Peyer's patch (tissue), 4 donors: Measurements from ENCODE around the gene TREML1. TPM values are rescaled to one million over a fixed set of nuclear protein-coding genes. Genes with fewer than 3 reads are reported as not detected.
A peak's percentile ranks its signal among the peaks of the same experiment; 100 is the strongest.

Experiments
- DNase-seq, 3 donors: peaks; one replicate each; pipeline ENCODE4 v3.0.0-alpha.2; 2017 to 2019
- H3K27ac ChIP-seq, 4 donors: fragments of 200-600 bp; sonication (generic); one replicate each; pipeline ENCODE4 v1.5.1; 2016 to 2019
- H3K27me3 ChIP-seq, 2 donors: fragments of 200-600 bp; sonication (generic); one replicate each; pipeline ENCODE4 v1.5.1; 2019
- H3K36me3 ChIP-seq, 3 donors: fragments of 200-600 bp; sonication (generic); one replicate each; pipeline ENCODE4 v1.5.1; 2016 to 2019
- H3K4me1 ChIP-seq, 4 donors: fragments of 200-600 bp; sonication (generic); one replicate each; pipeline ENCODE4 v1.5.1; 2016 to 2019
- H3K4me3 ChIP-seq, 4 donors: fragments of 200-600 bp; sonication (generic); 1 replicate in 3 of 4; 2 replicates in 1 of 4; pipeline ENCODE4 v1.5.1; 2016 to 2019; ENCODE audit warnings: mild to moderate bottlenecking in 1 of 4
- H3K9me3 ChIP-seq, 4 donors: fragments of 200-600 bp; sonication (generic); one replicate each; pipeline ENCODE4 v1.5.1; 2016 to 2019; ENCODE audit warnings: mild to moderate bottlenecking in 1 of 4
- POLR2A ChIP-seq, 2 donors: fragments of 450-650 bp; IDR thresholded peaks; one replicate each; pipeline ENCODE4 v1.5.1; 2017; ENCODE audit warnings: antibody characterized with exemption in 2 of 2, mild to moderate bottlenecking in 2 of 2, moderate library complexity in 2 of 2
- total RNA-seq, 4 donors: library from RNA; depleted of rRNA; stranded (reverse); fragments of >200 nt; gene quantifications; one replicate each; pipeline ENCODE4 v1.1.0, GENCODE V29; 2016
- TF ChIP-seq, protein P1 (sequence below), 6 experiments: fragments of 450-650 bp in 4 of 6; fragments of 200-600 bp in 2 of 6; sonication (generic) in 1 of 6; IDR thresholded peaks; one replicate each; pipeline ENCODE4 v1.5.1; 2017 to 2019; ENCODE audit warnings: antibody characterized with exemption in 6 of 6, mild to moderate bottlenecking in 3 of 6, moderate library complexity in 1 of 6

The TREML1 gene, protein sequence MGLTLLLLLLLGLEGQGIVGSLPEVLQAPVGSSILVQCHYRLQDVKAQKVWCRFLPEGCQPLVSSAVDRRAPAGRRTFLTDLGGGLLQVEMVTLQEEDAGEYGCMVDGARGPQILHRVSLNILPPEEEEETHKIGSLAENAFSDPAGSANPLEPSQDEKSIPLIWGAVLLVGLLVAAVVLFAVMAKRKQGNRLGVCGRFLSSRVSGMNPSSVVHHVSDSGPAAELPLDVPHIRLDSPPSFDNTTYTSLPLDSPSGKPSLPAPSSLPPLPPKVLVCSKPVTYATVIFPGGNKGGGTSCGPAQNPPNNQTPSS
- total RNA-seq = not detected

DNA sequence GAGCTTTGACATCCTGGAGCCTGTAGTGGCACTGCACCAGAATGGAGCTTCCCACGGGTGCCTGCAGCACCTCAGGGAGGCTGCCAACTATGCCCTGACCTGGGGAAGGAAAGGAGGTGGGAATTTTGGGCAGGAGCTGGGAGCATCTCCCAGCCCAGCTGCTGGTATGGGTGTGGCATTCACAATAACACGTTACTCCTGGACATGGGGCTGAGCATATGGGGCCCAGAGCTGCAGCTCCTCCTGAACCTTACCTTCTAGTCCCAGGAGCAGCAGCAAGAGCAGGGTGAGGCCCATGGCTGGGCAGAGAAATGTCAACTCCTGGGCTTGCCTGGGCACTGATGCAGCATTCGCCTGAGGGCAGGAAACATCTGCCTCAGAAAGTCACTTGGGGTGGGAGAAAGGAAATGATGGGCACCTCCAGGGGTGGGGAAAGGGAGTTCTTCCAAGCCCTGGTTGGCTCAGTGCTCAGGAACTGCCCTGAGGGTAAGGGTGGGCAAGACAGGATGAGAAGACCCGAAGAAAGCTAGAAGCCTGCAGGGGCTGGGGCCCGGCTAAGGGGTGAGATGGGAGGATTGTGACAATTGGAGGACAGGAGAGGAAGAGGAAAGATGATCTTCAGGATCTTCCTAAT, at the start of gene TREML1:
TSS of gene TREML1 (minus strand) at position 356 of the 634 bp plus-strand sequence. CDS start at position 297, 59 bp downstream.
- H3K4me1 ChIP-seq = no peaks in the 10 kb centered on the region
- no peak for TF ChIP-seq POLR2A (IDR thresholded peaks at IDR 0.05)
- TF ChIP-seq, protein P1, sequence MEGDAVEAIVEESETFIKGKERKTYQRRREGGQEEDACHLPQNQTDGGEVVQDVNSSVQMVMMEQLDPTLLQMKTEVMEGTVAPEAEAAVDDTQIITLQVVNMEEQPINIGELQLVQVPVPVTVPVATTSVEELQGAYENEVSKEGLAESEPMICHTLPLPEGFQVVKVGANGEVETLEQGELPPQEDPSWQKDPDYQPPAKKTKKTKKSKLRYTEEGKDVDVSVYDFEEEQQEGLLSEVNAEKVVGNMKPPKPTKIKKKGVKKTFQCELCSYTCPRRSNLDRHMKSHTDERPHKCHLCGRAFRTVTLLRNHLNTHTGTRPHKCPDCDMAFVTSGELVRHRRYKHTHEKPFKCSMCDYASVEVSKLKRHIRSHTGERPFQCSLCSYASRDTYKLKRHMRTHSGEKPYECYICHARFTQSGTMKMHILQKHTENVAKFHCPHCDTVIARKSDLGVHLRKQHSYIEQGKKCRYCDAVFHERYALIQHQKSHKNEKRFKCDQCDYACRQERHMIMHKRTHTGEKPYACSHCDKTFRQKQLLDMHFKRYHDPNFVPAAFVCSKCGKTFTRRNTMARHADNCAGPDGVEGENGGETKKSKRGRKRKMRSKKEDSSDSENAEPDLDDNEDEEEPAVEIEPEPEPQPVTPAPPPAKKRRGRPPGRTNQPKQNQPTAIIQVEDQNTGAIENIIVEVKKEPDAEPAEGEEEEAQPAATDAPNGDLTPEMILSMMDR (IDR thresholded peaks at IDR 0.05) = no peak
- no peaks in the 10 kb centered on the region for H3K27me3 ChIP-seq
- no peak within 1 kb of the TSS for H3K27ac ChIP-seq
- no peak for DNase-seq
- H3K4me3 ChIP-seq = no peak within 1 kb of the TSS
- no peaks in the 10 kb centered on the region for H3K9me3 ChIP-seq
- H3K36me3 ChIP-seq = no peaks in the 10 kb centered on the region

DNA sequence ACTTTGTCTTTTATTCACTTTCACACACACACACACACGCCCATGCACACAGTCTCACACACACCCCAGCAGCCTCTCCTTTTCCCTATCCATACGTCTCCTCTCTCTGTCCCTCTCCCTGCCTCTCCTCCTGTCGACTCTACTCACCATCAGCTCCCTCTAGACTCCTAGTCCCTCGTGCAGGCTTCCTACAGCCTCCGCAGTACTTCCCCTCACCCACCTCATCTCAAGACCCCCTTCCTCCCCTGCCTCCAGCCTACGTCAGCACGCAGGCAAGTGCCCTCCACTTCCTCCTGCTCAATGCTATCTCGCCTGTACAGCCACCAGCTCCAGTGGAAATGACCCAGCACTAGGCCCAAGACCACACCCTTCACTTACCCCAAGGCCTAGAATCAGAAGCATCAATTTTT, 47.6 kb upstream of the TREML1 start:
- H3K27ac ChIP-seq = peak overlapping the region in 2 of 4 donors; percentile 62 to 75

DNA sequence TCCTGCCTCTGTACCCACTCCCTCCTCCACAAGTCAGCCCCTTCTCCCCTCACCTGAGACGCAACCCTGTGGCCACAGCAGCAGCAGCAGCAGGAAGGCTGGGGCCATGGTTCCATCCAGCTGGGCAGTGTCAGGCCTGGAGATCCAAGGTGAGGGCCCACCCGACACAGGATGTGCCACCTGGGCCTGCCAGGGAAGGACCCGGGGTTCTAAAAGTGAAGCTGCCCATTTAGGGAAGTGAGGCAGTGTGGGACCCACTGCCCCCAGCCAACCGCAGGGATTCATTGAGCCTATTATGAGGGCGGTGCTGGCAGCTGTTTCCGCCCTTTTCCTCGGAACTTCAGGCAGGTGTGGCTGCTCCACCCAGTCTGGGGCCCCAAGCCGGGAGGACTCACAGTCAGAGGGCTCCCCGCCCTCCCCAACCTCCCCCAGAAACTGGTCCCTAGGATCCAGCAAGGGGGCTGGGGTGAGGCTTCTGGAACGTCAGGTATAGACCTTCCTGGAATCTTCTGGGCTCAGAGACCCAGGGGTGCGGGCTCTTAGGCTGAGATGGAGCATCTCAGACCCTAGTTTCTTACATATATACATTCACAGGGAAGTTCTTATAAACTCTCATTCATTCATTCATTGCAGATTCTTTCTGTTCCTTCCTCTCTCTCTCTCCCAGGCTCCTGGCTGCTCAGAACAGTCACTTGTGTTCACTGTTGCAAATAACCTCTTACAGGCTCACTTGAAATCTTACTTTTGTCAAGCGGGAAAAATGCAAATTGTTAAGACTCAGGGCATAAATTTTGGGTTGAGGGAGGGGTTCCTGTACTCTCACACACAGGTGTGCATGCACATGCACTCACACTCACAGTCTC, 47.0 kb upstream of the TREML1 start, which contains the start of gene TREML2:
TSS of gene TREML2 (minus strand) at position 249 of the 863 bp plus-strand sequence. CDS start at position 108, 141 bp downstream.
- Histone ChIP-seq H3K4me3 (peak within 1 kb of the TSS in 1 of 4 donors; percentile 5), H3K4me1 (peaks cover 0 to 15% (median 5%) of the 10 kb centered on the region in 4 donors), H3K36me3 (no peaks in the 10 kb centered on the region), H3K9me3 (no peaks in the 10 kb centered on the region), H3K27ac (peak within 1 kb of the TSS; percentile 6 to 75 (median 54)), H3K27me3 (no peaks in the 10 kb centered on the region)
- TF ChIP-seq, protein P1 (IDR thresholded peaks at IDR 0.05) = no peak
- no peak for TF ChIP-seq POLR2A (IDR thresholded peaks at IDR 0.05)
- DNase-seq = peak in 2 of 3 donors; percentile 65 to 66

More for the DNA sequence above, 47.6 kb upstream of the TREML1 start:
- no peaks in the 10 kb centered on the region for H3K36me3 ChIP-seq
- H3K9me3 ChIP-seq = no peaks in the 10 kb centered on the region
- peaks cover 0 to 15% (median 5%) of the 10 kb centered on the region in 4 donors for H3K4me1 ChIP-seq
- H3K4me3 ChIP-seq = no peak overlapping the region
- TF ChIP-seq POLR2A (IDR thresholded peaks at IDR 0.05) = no peak
- TF ChIP-seq, protein P1 (IDR thresholded peaks at IDR 0.05) = no peak
- no peaks in the 10 kb centered on the region for H3K27me3 ChIP-seq
- peak in 1 of 3 donors; percentile 27 for DNase-seq

DNA sequence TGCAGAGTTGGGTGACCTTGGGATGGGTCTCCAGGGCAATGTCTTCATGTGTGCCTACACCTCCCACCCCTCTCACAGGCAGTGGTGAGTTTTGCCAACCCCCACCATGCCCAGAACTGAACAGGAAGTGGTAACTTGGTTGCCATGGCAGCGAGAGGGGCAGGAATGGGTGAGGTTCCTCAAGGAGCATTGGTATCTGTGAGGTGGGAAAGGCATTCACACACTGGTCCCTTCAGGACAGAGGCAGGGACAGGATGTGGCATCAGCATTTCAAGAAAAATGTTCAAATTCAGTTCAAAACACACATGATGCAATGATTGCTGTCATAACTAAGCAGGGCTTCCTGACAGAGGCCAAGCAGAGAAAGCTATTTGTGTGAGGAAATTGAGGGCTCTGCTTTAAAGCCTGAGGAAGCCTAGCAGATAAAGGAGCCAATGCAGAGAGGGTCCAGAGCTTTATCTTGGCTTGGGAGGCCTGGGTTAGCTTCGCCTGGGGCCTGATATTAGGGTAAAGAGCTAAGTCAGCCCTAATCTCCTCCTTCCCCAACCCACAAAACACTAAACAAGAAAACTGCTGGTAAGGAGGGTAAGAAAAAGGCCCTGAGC, 46.3 kb upstream of the TREML1 start:
- peak in 2 of 3 donors; percentile 61 to 64 for DNase-seq
- TF ChIP-seq, protein P1 (IDR thresholded peaks at IDR 0.05) = no peak
- TF ChIP-seq POLR2A (IDR thresholded peaks at IDR 0.05) = no peak
- H3K9me3 ChIP-seq = no peaks in the 10 kb centered on the region

More for the DNA sequence above, 46.3 kb upstream of the TREML1 start:
- Histone ChIP-seq H3K4me1 (peaks cover 0 to 15% (median 5%) of the 10 kb centered on the region in 4 donors), H3K4me3 (peak overlapping the region in 1 of 4 donors; percentile 5), H3K27me3 (no peaks in the 10 kb centered on the region), H3K27ac (peak overlapping the region; percentile 6 to 75 (median 54)), H3K36me3 (no peaks in the 10 kb centered on the region)
